Activated T-cell treated with anti-CD3 and anti-CD28 coated beads for 1 hour (primary cell): ENCODE data around the gene ARL15.
"Not testable (repeated sequence)": the region's sequence is repeated elsewhere in the genome, so short reads cannot be mapped to it uniquely, and the experiment has no call there.

Experiments used
- DNase-seq: peaks from one replicate; pipeline ENCODE4 v3.0.0-alpha.2; 2020; ENCODE audit warnings: low read depth

Gene ARL15

DNA sequence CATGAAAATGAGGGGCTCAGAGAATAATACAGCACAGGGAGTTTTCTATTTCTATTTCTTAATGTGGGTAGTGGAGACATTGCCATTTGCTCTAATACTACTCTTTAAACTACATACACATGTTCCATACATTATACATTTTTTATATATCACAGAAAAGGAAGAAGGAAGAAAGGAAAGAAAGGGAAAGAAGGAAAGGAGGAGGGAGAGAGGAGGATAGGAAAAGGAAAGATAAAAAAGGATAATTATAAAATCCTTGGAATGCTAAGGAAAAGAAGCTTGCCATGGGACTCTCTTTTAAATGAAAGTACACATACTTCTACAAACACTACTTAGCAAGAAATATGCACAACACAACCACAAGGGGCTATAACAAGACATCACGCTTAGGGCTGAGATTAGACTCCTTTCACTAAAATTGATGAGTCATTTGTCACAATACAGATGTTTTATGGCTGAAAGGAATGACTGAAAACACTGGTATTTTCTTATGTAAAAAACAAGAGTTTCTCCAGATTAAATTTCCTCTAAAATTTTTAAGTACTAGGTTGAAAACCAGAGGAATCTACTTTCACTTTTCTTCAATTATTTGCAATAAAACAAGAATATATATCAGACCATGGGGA, 219.8 kb downstream of the ARL15 start:
- DNase-seq, result no peak

DNA sequence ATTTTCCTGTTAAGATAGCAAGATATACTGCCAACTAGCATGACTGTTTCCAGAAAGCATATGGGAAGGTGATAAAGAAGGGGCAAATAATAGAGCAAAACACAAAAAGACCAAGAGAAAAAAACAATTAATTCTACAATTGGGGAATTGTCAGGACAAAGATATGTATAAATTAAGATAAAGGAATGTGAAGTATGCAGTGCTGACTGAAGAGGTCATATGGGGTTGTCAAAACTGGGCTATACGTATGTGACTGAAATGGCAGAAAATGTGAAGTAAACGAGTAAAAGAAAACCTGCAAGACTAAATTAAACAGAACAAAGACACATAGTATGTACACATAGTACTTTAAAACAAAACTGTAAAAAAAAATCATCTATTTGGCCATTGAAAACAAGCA, 222.3 kb downstream of the ARL15 start:
- DNase-seq, result no peak

DNA sequence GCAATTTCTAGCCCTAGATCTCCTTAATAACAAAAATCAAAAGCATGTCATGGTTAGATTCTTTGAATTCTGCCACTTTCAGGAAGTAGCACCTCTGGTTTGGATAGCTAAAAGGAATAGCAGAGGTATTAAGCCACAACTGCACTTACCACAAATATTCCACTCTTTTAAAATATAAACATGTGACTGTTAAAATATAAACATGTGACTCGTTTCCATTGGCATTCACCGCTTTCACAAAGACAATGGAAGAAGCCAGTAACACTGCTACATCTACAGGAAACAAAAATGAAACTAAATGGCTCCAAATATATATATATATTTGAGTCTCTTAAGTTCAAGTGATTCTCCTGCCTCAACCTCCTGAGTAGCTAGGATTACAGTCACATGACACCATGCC, 222.9 kb downstream of the ARL15 start:
- DNase-seq, result no peak

DNA sequence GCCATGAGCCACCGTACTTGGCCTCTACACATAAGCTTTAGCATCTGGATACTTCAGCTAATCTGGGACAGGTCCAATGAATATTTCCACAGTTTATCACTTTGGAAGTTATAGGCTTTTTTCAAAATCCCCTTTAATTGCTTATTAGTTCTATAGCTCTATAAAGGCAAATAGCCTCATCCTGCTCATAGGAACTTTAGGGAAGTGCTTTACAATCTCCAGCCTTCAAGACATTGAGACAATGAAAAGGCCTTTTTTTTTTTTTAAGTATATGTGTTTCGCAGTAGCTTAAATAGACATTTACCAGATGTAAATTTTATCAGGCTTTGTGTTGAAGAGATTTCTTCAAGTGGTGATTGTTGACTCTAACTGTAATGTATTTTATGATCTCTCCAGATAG, 224.2 kb downstream of the ARL15 start:
- DNase-seq, result no peak

DNA sequence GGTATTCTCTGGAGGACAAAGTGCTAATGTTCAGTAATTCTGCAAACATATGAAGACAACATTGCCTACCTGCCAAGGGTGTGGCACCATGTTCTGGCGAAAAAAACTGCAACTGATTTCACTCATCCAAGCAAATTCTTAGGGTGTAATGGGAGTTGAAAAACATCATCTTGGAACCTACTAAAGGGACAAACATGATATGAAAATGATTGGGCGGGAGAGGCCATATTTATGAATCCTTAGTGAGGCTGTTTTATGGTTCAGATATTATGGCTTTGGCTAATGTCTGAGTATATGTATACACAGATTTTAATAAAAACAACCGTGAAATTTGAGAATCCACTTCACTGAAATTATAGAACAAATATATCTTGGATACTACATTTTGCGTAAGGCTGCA, 225.7 kb downstream of the ARL15 start:
- no peak for DNase-seq

DNA sequence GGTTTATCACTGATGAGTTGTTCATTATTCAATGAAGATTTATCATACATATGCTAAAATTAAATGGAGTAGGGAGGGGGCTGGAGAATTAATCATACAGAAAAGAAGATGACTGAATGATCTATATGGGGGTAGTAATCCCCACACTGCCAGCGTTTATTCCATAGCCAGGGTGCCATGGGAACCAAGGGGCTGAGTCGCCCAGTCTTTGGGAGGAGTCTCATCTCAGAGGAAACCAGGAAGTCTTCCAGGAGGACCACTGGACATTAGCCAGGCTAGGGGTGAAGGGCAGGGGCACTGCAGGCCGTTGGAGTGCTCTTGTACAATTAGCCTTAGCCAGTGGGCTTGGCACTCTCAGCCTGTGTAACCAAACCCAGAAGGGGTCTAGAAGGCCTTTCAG, 226.5 kb downstream of the ARL15 start:
- no peak for DNase-seq

DNA sequence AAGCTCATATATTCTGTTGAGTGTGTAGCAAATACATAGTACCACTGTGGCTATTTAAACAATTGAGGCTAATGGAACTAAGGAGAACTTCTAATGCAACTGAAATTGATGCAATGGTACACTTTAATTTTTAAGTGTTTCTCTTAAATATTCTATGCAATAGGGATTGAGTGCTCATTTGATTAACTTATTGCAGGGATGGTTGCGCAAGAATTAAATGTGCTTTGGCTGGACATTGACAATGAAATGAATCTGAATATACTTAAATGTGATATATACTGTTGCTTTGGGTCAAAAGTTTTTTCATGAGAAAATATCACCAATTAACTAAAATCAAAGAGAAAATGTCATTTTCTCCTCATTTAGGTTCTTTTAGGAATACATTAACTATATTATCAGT, 227.1 kb downstream of the ARL15 start:
- DNase-seq, result no peak

DNA sequence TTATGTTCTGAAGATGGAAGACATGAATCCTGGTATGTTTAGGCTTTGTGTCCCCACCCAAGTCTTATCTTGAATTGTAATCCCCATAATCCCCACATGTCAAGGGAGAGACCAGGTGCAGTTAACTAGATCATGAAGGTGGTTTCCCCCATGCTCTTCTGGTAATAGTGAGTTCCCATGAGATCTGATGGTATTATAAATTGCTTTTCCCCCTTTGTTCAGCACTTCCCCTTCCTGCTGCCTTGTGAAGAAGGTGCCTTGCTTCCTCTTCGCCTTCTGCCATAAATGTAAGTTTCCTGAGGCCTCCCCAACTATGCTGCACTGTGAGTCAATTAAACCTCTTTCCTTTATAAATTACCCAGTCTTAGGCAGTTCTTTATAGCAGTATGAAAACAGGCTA, 229.0 kb downstream of the ARL15 start:
- no peak for DNase-seq

DNA sequence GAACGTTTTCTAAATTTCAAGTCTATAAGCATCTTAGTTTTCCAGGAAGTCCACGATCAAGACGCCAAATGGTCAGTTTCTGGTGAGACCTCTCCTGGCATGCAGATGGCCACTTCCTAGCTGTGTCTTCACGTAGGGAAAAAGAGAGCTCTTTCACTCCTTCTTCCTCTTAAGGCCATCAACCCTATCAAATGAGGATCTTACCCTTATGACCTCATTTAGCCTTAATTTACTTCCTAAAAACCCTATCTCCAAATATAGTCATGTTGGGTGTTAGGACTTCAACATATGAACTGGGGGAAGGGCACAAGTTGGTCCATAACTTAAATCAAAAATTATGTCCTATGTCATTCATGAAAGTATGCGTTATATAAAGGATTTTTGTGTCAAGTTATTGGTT, 229.5 kb downstream of the ARL15 start:
- no peak for DNase-seq

DNA sequence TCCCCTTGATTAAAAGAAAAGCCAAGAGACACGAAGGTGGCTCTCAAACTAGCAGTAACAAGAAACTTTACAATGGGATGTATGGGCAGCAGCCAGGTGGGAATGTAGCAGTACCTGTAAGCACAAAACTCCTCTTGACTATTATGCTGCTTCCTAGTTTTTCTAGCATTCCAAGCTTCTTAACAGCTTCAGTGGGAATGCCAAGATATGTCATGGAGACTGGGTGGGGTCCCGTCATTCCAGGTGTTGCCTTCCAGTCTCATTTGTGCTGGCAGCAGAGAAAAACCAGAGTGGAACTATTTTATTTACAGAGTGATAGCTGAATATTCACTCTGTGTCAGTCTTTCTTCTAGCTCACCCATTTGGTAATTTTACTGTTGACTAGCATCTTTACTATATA, 236.6 kb downstream of the ARL15 start:
- no peak for DNase-seq

DNA sequence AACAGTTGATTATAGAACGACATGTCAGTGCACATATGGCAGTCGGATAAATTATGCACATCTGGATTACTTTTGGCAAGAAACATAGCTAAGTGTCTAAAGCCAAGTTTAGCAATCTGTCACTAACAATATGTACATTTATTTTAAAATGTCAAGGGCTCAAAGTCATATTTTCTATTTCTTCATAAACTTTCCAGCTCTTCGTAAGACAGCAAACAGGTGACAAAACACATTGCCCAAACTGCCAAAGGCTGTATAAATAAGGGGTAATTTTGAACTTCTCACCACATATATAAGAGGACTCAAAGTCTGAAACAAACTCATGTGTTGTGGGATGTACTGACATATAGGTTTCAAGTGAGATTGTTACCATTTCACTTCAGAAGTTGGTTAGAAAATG, 237.2 kb downstream of the ARL15 start:
- DNase-seq, result no peak

DNA sequence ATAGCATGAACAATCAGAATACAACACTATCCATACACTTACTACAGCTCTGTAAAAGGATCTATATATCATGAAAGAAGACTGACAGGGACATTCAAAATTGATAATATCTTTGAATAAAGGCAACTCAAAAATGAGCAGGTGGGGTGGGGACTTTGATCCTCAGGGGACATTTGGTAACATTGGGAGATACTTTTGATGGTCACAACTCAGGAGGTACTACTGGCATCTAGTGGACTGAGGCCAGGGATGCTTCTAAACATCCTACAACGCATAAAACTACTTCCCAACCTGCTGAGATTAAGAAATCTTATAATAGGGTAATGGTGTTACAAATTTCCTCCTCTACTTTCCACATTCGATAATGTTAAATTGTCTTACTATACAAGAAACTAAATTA, 243.9 kb downstream of the ARL15 start:
- DNase-seq, result no peak

DNA sequence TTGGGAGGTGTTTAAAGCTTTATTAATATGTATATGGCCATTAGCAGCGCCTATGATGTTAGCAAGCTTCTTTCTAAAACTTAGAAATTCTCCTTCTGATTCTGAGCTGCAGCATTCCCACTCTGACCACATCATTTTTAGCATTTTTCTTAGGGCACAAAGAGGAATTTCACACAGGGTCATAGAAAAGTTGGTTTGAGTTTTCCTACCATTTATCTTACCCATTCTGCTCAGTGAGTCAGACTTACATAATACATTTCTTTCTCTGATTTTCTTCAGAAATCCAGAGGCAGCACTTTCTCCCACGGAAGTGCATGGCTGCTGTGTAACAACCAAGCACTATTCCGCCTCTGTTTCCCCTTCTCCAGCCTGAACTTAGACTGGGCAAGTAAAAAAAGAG, 246.6 kb downstream of the ARL15 start:
- DNase-seq, result no peak

DNA sequence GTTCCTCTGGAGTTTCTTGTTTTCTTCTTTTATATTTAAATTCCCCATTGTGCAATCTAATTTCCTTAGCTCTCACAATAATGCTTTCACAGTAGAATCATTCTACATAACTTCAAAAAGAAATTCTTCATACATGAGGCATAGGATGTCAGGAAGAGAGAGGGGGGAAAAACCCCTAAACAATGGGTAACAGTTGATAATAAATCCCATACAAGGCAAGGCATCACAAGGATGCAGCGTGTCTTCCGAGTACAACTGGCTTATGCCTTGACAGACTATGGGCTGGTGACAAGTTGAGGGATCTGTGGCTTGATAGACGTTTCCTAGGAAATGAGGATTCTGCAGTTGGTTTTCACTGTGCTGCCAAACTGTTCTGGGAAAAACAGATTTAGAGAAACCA, 247.4 kb downstream of the ARL15 start:
- DNase-seq, result no peak

DNA sequence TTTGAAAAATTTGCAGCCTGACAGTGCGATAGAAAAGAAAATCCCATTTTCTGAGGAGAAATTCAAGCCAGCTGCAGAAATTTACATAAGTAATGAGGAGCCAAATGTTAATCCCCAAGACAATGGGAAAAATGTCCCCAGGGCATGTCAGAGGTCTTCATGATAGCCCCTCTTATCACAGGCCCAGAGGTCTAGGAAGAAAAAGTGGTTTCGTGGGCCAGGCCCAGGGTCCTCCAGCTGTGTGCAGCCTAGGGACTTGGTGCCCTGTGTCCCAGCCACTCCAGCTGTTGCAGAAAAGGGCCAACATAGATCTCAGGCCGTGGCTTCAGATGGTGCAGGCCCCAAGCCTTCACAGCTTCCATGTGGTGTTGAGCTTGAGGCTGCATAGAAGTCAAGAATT, 249.5 kb downstream of the ARL15 start:
- DNase-seq, result not testable (repeated sequence)

DNA sequence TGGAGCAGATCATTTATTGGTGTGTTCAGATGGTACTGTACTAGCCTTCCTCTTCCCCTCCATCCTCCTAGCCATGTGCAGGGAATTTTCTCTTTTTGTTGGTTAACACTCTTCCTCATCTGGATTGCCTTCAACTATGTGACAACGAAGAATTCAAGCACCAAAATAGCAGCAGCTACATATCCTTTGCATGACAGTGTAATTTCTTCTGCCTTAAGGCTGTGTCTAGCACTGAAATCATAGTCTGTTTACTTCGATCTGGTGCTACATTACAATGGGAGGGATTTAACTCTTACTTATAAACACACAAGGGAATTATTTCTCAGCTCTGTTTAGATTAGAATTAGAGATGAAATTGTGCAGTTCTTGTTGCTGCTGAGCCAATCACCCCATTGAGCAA, 260.4 kb downstream of the ARL15 start:
- no peak for DNase-seq

DNA sequence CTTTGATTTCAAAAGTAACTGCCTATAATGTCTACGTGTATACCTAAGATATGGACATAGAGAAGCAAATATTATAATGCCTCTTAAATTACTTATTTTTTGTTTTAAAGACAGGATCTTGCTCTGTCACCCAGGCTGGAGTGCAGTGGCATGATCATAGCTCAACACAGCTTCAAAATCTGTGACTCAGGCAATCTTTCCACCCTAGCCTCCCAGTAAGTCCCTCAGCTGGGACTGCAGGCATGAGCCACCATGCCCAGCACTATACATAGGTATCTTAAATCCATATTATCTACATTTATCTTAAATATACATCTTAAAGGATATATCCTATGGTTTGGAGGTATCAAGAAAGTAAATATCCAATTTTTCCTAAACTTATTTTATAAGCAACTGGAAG, 261.2 kb downstream of the ARL15 start:
- DNase-seq, result no peak

DNA sequence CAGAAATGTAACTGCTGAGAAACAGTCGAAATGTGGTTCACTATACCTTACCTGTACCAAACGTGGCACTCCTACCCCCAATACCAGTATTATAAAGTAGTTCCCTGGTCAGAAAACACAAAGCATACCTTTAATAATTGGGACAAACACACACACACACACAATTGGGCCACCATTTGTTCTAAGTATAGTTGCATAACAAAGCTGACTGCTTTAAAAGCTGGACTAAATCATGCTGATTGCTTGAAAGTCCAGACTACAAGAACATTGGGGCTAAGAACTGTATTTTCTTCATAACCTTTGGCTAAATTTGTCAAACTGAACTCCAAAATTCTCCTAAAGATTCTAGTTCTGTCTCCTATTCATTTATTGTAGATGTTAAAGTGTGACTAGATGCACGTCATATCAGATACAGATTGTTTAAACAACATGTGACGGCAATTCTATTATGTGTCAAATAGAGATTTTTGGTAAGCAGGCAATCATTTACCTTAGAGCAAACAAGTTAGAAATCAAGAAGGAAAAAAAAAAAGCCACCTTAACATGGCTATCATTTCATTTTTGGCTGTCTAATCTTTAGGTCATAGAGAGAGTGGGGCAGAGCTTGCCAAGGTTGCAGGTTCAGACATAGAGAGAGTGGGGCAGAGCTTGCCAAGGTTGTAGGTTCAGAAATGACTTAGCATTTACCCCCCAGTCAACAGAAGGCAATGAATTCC, 265.1 kb downstream of the ARL15 start:
- no peak for DNase-seq

DNA sequence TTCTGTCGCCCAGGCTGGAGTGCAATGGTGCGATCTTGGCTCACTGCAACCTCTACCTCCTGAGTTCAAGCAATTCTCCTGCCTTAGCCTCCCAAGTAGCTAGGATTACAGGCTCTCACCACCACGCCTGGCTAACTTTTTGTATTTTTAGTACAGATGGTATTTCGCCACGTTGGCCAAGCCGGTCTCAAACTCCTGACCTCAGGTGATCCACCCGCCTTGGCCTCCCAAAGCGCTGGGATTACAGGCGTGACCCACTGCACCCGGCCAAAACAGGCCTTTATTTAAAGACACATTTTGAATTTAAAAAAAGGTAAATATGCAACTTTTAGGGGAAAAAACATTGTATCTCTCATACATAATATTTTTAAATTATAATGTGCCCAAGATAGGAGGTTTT, 266.1 kb downstream of the ARL15 start:
- not testable (repeated sequence) for DNase-seq

DNA sequence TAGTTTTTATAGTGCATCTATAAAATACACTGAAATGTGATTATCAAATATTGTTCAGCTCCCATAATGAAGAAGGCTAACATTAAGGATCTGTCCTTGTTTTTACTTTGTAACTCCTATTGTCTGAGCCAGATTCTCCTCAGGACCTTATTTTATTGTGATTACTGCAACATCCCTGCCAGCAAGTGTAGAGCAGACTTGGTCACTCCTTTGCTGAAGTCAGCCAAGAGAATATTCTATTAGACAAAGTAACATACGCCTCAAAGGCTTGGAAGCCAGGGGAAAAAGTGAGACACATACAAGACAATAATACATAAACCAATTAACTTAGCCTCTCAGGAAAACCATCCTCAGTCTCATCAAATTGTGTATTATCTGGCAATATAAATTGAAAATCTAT, 269.6 kb downstream of the ARL15 start:
- no peak for DNase-seq

DNA sequence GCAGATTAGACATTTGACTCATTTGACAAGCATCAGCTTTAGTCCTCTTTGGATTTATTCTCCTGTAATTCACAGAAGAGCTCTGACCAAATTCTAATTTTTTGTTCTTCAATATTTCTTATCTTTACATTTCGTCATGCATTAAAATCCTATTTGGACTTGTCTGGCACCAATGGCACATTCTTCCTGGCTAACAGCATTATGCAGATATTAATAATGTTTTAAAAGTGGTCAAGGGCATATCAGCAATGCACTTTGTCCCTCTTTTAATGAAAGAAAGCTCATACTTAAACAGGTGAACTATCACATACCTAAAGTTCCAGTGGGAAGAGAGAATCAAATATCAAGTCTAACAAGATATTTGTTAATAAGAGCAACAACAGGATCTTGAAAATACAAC, 270.4 kb downstream of the ARL15 start:
- no peak for DNase-seq

DNA sequence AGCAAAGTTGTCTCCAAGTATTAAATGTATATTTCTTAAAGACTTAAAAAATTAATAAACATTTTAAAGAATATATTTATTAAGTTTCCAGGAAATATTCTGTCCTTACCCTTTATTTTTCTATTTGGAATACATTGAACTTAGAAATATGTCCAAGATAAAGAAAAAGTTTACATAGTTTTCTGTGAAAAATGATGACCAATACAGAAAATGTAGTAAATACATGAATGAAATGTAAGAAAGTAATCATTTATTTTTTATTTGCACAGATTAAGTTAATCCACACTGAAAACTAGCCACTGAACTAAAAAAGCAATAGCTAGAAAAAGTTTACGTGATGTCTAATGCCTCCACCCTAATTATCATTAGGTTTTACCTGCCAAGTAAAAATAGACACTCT, 273.2 kb downstream of the ARL15 start:
- no peak for DNase-seq

DNA sequence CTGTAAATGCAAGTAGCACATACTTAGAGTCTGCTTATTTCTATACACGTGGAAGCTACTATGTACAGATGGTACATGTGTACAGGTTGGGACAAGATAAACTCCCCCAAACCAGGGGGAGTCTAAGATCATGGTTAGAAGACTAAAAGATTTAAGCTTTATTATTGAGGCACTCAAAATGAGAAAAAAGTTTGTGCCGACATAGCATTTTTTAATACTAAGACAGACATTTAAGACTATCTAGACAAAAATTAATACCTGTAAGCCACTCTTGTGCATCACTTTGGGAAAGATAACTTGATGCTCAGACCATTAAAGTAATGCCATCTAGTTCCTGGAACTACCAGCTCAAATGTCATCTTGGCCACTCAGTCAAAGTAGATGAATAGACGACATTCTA, 279.4 kb downstream of the ARL15 start:
- no peak for DNase-seq

DNA sequence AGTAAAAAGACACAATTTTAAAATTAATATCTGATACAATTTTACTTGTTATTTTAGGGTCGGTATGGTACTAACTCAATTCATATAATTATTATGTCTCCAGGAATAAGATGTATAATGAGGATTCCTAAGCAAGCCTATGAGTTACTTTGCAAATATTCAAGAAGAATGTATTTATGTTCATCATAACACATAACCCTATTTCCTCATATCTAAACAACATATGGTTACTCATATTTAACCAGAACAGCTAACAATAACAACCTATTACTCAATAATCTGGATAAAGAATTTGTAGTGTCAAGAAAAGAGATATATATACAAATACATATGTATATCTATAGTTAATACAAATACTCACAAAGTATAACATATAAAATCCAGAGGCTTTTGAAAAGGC, 285.9 kb downstream of the ARL15 start:
- no peak for DNase-seq
